B cell (primary cell): ENCODE measurements around the gene OR5B21. TPM values are rescaled to one million over a fixed set of nuclear protein-coding genes. Genes with fewer than 3 reads are reported as not detected.

Experiments used
- ATAC-seq: fragments of 200-7000 bp; cut with Tn5 transposase; one replicate; pipeline ENCODE4 v1.10.0; 2021; ENCODE audit warnings: low read depth, mild to moderate bottlenecking, moderate number of reproducible peaks, moderate library complexity
- CTCF ChIA-PET: fragments of 350-600 bp; sonication (Branson Sonifier 250); formaldehyde crosslinking; loops from one replicate; lab custom pipeline; 2021; ENCODE audit warnings: antibody characterized with exemption, inconsistent platforms; lab: Charles Lee
- POLR2A ChIA-PET: fragments of 350-600 bp; sonication (Branson Sonifier 250); formaldehyde crosslinking; loops from one replicate; lab custom pipeline; 2021; ENCODE audit warnings: antibody characterized with exemption; lab: Charles Lee
- DNase-seq: peaks from one replicate; pipeline ENCODE4 v3.0.0; 2013
- H2AFZ ChIP-seq: 2 replicates; pipeline ENCODE4 v1.6.1; 2012; ENCODE audit warnings: mild to moderate bottlenecking, low read depth, low read length; ENCODE audit not compliant: insufficient read depth, poor library complexity, severe bottlenecking
- H3K27ac ChIP-seq, 2 donors: 1 replicate in 1 of 2; 2 replicates in 1 of 2; pipeline ENCODE4 v1.5.1; 2012 to 2013; ENCODE audit warnings: low read length in 2 of 2, mild to moderate bottlenecking in 2 of 2, moderate library complexity in 1 of 2
- H3K27me3 ChIP-seq, 4 experiments: fragments of 200-600 bp in 1 of 4; sonication (generic) in 1 of 4; replicated peaks in 1 of 4; 1 replicate in 2 of 4; 2 replicates in 2 of 4; pipeline versions ENCODE4 v1.6.1 to v1.7.0; 2013 to 2016; ENCODE audit warnings: low read length in 3 of 4, mild to moderate bottlenecking in 2 of 4, mixed read lengths in 1 of 4, moderate library complexity in 1 of 4; ENCODE audit not compliant: insufficient read depth in 4 of 4, control insufficient read depth in 3 of 4; ENCODE audit errors: control extremely low read depth in 1 of 4
- H3K36me3 ChIP-seq, 2 experiments: replicated peaks in 1 of 2; 1 replicate in 1 of 2; 2 replicates in 1 of 2; pipeline versions ENCODE4 v1.6.1 to v1.7.1; 2013; ENCODE audit warnings: low read length in 1 of 2; ENCODE audit not compliant: insufficient read depth in 2 of 2, control insufficient read depth in 1 of 2; ENCODE audit errors: control extremely low read depth in 1 of 2, extremely low read depth in 1 of 2
- H3K4me1 ChIP-seq, 2 donors: fragments of 200-600 bp in 1 of 2; sonication (generic) in 1 of 2; 1 replicate in 1 of 2; 2 replicates in 1 of 2; pipeline versions ENCODE4 v1.5.1 to v1.6.1; 2013 to 2017; ENCODE audit warnings: low read length in 2 of 2; ENCODE audit not compliant: control insufficient read depth in 2 of 2, insufficient read depth in 2 of 2
- H3K4me2 ChIP-seq: replicated peaks from 2 replicates; pipeline ENCODE3; 2012; ENCODE audit warnings: mild to moderate bottlenecking, low read depth, low read length; ENCODE audit not compliant: poor library complexity, severe bottlenecking
- H3K4me3 ChIP-seq, 5 experiments: fragments of 200-600 bp in 1 of 5; sonication (generic) in 1 of 5; 1 replicate in 3 of 5; 2 replicates in 2 of 5; pipeline versions ENCODE4 v1.5.1 to v1.7.0; 2011 to 2016; ENCODE audit warnings: low read length in 4 of 5, mild to moderate bottlenecking in 4 of 5, low read depth in 2 of 5, control low read depth in 1 of 5, moderate library complexity in 1 of 5; ENCODE audit not compliant: insufficient read depth in 1 of 5; ENCODE audit errors: control extremely low read depth in 1 of 5, extremely low read depth in 1 of 5
- H3K79me2 ChIP-seq: fragments of 200-600 bp; sonication (generic); one replicate; pipeline ENCODE4 v1.6.0; 2016; ENCODE audit warnings: low read length; ENCODE audit not compliant: control insufficient read depth, insufficient read depth
- H3K9ac ChIP-seq: fragments of 200-600 bp; sonication (generic); 2 replicates; pipeline ENCODE4 v1.6.1; 2017; ENCODE audit warnings: mild to moderate bottlenecking, low read length, moderate library complexity
- H3K9me3 ChIP-seq, 3 donors: one replicate each; pipeline versions ENCODE4 v1.6.1 to v1.7.1; 2013; ENCODE audit warnings: low read length in 2 of 3; ENCODE audit not compliant: control insufficient read depth in 2 of 3, insufficient read depth in 1 of 3; ENCODE audit errors: control extremely low read depth in 1 of 3
- H4K20me1 ChIP-seq: 2 replicates; pipeline ENCODE4 v1.6.0; 2012; ENCODE audit warnings: mild to moderate bottlenecking, low read length; ENCODE audit not compliant: insufficient read depth, control insufficient read depth, poor library complexity, severe bottlenecking
- H3K27ac Mint-ChIP-seq: one replicate; pipeline ENCODE4 v1.8.0; 2021; ENCODE audit warnings: mixed read lengths
- H3K27me3 Mint-ChIP-seq: one replicate; pipeline ENCODE4 v1.8.0; 2021; ENCODE audit warnings: mixed read lengths
- H3K4me1 Mint-ChIP-seq: one replicate; pipeline ENCODE4 v1.8.0; 2021; ENCODE audit warnings: mixed read lengths
- H3K4me3 Mint-ChIP-seq: one replicate; pipeline ENCODE4 v1.8.0; 2021; ENCODE audit warnings: mixed read lengths
- H3K9me3 Mint-ChIP-seq: one replicate; pipeline ENCODE4 v1.8.0; 2022; ENCODE audit warnings: mixed read lengths; ENCODE audit not compliant: insufficient read depth
- EZH2 ChIP-seq: IDR thresholded peaks from 2 replicates; pipeline ENCODE4 v1.6.1; 2012; ENCODE audit warnings: borderline replicate concordance, low read depth, mild to moderate bottlenecking, moderate library complexity, low read length; ENCODE audit not compliant: insufficient read depth, poor library complexity, severe bottlenecking
- WGBS: methylation state at CpG from one replicate; pipeline ENCODE4 v1.1.5; 2013; ENCODE audit warnings: missing lambda C conversion rate; ENCODE audit not compliant: insufficient coverage; 5-methylcytosine and 5-hydroxymethylcytosine counted together
- intact Hi-C: fragments of 100-400 bp; cut with micrococcal nuclease; formaldehyde crosslinking; loops from one replicate; pipeline ENCODE4 v1.10.0; 2022
- polyA minus RNA-seq: library from RNA; depleted of rRNA, polyadenylated mRNA; stranded (reverse); fragments of >200 nt; gene quantifications from 2 replicates; pipeline ENCODE4 v1.2.3, GENCODE V29; 2012
- polyA plus RNA-seq: library from polyadenylated mRNA; depleted of rRNA; stranded (reverse); fragments of >200 nt; gene quantifications from 2 replicates; pipeline ENCODE4 v1.2.3, GENCODE V29; 2012
- total RNA-seq, 2 donors: library from RNA; stranded (reverse); fragments of 120-200 nt in 1 of 2; gene quantifications; 1 replicate in 1 of 2; 2 replicates in 1 of 2; pipeline versions ENCODE4 v1.2.3 to v1.2.4, GENCODE V29; 2013 to 2022
- TF ChIP-seq, protein P1 (sequence below): fragments of 200-600 bp; IDR thresholded peaks from one replicate; pipeline ENCODE4 v1.8.0; 2022; ENCODE audit warnings: antibody characterized with exemption, mild to moderate bottlenecking

The OR5B21 gene
- total RNA-seq (0.74 and 1.5 TPM in 2 replicates), polyA plus RNA-seq (0.10 TPM in 1 of 2 replicates, not detected in the other), polyA minus RNA-seq (0.86 and 1.0 TPM in 2 replicates)
- total RNA-seq (2013): 0.16 TPM

DNA sequence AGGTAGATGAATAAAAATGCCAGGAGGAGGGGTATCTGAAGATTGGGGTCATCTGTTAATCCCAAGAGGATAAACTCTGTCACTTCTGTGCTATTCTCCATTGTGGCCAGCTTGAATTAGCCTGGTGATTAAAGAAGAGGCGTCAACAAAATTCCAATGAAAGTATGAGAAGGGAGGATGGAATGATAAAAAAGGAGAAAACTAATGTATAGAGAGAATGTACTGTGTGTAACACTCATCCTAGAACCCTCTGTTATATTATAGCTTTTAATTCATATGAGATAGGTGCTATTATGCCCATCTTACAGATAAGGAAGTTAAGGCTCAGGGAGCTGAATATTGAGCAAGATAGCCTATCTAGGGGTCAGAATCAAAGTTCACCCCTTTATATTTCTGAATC, at the start of gene OR5B21:
Gene OR5B21 (minus strand): TSS at position 101 of the 400 bp plus-strand sequence. CDS start 0 bp downstream, at position 101.
- Histone ChIP-seq H3K27ac (no peak within 1 kb of the TSS), H3K9me3 (no peaks in the 10 kb centered on the region), H3K79me2 (no peaks in the 10 kb centered on the region), H3K27me3 (no peaks in the 10 kb centered on the region), H3K4me3 (no peak within 1 kb of the TSS), H3K9ac (no peak within 1 kb of the TSS), H4K20me1 (no peaks in the 10 kb centered on the region), H2AFZ (no peak within 1 kb of the TSS), H3K36me3 (no peaks in the 10 kb centered on the region), H3K4me2 (peak within 1 kb of the TSS; percentile 16), H3K4me1 (peaks cover 8 to 16% of the 10 kb centered on the region in 2 donors)
- peak within 1 kb of the TSS; percentile 6 for H3K4me3 Mint-ChIP-seq
- H3K4me1 Mint-ChIP-seq: peaks cover 27% of the 10 kb centered on the region
- TF ChIP-seq, protein P1, sequence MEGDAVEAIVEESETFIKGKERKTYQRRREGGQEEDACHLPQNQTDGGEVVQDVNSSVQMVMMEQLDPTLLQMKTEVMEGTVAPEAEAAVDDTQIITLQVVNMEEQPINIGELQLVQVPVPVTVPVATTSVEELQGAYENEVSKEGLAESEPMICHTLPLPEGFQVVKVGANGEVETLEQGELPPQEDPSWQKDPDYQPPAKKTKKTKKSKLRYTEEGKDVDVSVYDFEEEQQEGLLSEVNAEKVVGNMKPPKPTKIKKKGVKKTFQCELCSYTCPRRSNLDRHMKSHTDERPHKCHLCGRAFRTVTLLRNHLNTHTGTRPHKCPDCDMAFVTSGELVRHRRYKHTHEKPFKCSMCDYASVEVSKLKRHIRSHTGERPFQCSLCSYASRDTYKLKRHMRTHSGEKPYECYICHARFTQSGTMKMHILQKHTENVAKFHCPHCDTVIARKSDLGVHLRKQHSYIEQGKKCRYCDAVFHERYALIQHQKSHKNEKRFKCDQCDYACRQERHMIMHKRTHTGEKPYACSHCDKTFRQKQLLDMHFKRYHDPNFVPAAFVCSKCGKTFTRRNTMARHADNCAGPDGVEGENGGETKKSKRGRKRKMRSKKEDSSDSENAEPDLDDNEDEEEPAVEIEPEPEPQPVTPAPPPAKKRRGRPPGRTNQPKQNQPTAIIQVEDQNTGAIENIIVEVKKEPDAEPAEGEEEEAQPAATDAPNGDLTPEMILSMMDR: no peak
- TF ChIP-seq EZH2: no peak
- peak within 1 kb of the TSS; percentile 32 for H3K27ac Mint-ChIP-seq
- ATAC-seq (no peak), DNase-seq (no peak)
- intact Hi-C loops: no loop called here
- no peaks in the 10 kb centered on the region for H3K27me3 Mint-ChIP-seq
- POLR2A ChIA-PET: no interaction called here
- no peaks in the 10 kb centered on the region for H3K9me3 Mint-ChIP-seq
- WGBS: no CpG with 5 or more reads among the region's 1 CpG
- CTCF ChIA-PET: no interaction called here

DNA sequence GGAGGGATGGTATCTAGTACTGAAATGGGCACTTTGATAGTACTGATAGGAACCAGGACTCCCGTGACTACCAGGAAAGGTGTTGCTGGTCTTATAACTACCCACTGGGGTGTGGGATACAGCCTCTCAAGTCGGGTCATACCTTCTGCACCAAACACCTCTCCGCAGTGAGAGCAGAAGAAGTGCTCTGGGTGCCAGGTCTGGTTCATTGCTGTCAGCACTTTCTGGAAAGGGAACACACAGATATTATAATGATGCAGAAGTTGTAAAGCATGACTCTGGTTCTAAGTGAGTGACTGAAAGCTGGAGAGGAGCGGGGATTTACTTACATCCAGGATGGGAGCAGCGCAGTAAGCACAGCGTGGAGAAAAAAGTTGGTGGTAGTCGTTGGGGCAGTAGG, 41.7 kb upstream of the OR5B21 start:
- Histone ChIP-seq H3K27ac (no peak overlapping the region), H4K20me1 (no peaks in the 10 kb centered on the region), H3K27me3 (no peaks in the 10 kb centered on the region), H3K79me2 (peaks cover 17% of the 10 kb centered on the region), H3K36me3 (peaks cover 8 to 96% of the 10 kb centered on the region in 2 experiments), H3K4me2 (no peak overlapping the region), H2AFZ (no peak overlapping the region), H3K9me3 (no peaks in the 10 kb centered on the region), H3K9ac (no peak overlapping the region), H3K4me3 (no peak overlapping the region), H3K4me1 (no peaks in the 10 kb centered on the region)
- intact Hi-C loops: no loop called here
- WGBS: 100% methylated on average over 4 of the region's 7 CpGs
- Mint-ChIP-seq H3K27me3 (no peaks in the 10 kb centered on the region), H3K27ac (no peak overlapping the region), H3K4me3 (no peak overlapping the region), H3K9me3 (no peaks in the 10 kb centered on the region), H3K4me1 (no peaks in the 10 kb centered on the region)
- TF ChIP-seq EZH2: no peak
- TF ChIP-seq, protein P1: no peak
- CTCF ChIA-PET: no interaction called here
- ATAC-seq (no peak), DNase-seq (no peak)
- POLR2A ChIA-PET: no interaction called here
